GM15510 (cell line): ENCODE measurements around the gene COG5.

Source experiments
- POLR2A ChIP-seq: IDR thresholded peaks from 3 replicates; pipeline ENCODE4 v1.6.1; 2011; ENCODE audit warnings: borderline replicate concordance; ENCODE audit not compliant: insufficient read length; ENCODE audit errors: extremely low read depth

The COG5 gene

DNA sequence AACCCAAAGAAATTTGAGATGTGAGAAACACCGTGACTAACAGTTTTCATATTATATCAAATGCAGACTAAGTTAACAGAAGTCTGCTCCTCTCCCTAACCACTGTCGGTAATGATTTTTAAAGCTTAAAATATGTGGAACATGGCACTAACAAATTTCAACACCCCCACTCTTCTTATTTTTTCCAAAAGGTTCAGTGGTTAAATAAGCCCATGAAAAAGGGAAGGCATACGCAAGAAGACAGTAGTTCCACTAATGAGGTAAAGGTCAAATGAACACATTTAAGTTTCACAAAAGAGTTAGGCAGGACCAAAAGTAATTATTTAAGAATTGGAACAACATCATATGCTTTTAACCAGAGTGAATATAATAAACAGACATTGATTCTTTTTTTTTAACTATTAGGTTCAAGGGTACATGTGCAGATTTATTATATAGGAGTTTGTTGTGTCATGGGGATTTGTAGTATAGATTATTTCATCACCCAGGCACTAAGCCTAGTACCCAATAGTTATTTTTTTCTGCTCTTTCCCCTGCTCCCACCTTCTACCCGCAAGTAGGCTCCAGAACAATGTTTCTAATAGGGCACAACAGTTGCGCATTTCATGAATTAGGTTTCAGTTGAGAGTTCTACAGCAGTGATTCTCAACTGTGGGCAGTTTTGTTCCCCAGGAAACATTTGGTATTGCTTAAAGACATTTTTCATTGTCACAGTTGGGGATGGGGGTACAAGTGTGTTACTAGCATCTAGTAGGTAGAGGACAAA, 315.0 kb downstream of the COG5 start:
- no peak for TF ChIP-seq POLR2A

GRCh38 chr7:107244613-107245012, 319.1 kb downstream of the COG5 start:
- no peak for TF ChIP-seq POLR2A

DNA sequence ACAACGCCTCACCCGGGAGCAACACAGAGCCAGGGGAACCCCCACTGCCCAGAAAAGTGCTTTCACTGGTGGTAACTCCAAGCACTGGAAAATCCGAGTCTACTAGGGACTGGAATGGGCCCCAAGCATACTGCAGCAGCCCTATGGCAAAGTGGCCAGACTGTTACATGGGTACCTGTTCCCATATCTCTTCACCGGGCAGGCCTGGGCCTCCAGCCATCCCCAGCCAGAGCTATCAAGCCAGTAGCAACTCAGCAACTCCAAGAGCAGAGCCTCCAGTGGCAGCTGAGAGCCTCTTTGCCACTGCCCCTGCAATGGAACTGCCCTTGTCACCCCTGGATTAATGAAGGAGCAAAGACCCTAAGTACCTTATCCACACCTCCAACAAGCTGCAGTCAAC, 321.5 kb downstream of the COG5 start:
- TF ChIP-seq POLR2A = no peak

DNA sequence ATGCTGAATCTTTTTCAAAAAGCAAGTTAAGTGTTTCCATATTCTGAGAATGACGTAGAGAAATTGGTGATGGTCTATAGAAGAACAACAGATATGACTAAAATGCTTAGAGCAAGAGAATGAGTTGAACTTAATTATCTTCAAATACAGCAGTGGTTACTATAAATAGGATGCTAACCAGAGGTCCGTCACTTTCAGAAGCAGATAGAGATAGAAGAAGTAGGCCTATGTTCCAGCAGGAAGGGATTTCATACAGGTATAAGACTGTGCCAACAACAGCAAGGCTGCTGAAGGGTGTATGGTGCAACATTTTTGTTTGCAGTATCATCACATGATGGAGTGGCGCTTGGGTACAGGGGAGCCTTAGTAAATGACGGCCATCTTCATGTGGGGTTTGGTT, 326.3 kb downstream of the COG5 start:
- no peak for TF ChIP-seq POLR2A

GRCh38 chr7:107236862-107237261, 326.9 kb downstream of the COG5 start:
- TF ChIP-seq POLR2A = no peak

GRCh38 chr7:107234436-107234835, 329.3 kb downstream of the COG5 start:
- TF ChIP-seq POLR2A = no peak

- TF ChIP-seq POLR2A = no peak
Measured at GRCh38 chr7:107233981-107234380, 329.7 kb downstream of the COG5 start.

- TF ChIP-seq POLR2A = no peak
Measured at GRCh38 chr7:107233174-107233573, 330.5 kb downstream of the COG5 start.

- TF ChIP-seq POLR2A = no peak
Measured at GRCh38 chr7:107232568-107233090, 331.1 kb downstream of the COG5 start.

- no peak for TF ChIP-seq POLR2A
Measured at GRCh38 chr7:107230334-107230733, 333.4 kb downstream of the COG5 start.

GRCh38 chr7:107228291-107228690, 335.4 kb downstream of the COG5 start:
- no peak for TF ChIP-seq POLR2A

- TF ChIP-seq POLR2A = no peak
Measured at GRCh38 chr7:107224374-107225223, 339.1 kb downstream of the COG5 start.

- no peak for TF ChIP-seq POLR2A
Measured at GRCh38 chr7:107220356-107220755, 343.4 kb downstream of the COG5 start.

- TF ChIP-seq POLR2A = no peak
Measured at GRCh38 chr7:107219563-107220244, 344.0 kb downstream of the COG5 start.

GRCh38 chr7:107213945-107214344, 349.8 kb downstream of the COG5 start:
- TF ChIP-seq POLR2A = no peak
